Fibroblast of skin of abdomen (primary cell): ENCODE measurements around the gene PDGFD.

Source experiments
- DNase-seq: peaks from one replicate; pipeline ENCODE4 v3.0.0-alpha.2; 2013

Gene PDGFD

DNA sequence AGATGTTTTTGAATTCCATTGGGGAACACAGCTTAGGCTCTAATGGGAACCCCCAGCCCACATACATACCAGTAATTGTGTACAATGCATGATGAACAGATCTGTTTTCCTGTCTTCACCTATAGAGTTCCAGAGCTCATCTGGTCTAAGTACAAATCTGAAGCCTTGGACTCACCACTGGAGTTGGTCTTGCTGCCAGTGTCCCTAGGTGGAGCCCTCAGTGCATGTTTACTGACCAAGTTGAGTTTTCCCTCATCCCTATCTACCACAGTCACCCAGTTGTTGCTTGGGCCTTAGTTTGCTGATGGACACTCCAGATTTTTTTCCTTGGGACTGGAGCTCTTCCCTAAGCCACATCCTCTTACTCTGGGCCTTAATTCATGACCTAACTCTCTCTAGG lies 286.7 kb downstream of the PDGFD start:
- peak; percentile 17 for DNase-seq

DNA sequence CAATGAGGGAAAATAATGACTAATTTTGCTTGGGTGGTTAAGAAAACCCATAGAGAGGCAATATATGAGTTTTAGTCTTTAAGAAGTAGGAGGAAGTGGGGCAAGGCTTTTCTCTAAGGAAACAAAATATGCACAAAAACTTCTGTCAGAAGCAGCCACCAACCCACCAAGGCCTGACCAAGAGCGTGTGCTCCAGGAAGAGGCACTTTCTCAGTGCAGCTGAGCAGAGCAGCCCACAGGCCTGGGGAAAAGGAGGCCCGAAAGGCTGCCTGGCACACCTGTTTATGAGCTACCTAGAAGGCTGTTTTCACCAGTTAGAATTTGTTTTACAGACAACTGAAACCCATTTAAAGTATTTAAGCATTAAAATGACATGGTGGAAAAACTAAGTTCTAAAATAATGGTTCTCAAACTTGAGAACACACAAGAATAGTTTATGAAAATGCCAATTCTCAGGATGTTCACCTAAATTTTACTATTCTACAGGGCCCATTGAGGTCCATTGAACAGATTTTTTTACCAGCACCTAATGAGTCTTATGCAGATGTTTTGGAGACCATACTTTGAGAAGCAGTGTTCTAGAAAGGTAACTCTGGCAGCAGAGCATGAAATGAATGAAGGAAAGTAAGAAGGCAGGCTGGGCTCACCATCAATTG lies 288.0 kb downstream of the PDGFD start:
- DNase-seq, result no peak

DNA sequence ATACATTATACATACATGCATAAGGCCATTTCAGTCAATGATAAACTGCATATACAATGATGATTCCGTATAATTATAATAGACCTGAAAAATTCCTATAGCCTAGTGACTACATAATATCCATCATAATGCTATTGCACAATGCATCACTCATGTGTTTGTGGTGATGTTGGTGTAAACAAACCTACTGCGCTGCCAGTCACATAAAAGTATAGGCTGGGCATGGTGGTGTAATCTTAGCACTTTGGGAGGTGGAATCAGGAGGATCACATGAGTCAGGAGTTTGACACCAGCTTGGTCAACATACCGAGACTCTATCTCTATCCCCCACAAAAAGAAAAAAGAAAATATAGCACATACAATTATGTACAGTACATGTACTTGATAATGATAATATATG lies 291.2 kb downstream of the PDGFD start:
- no peak for DNase-seq

DNA sequence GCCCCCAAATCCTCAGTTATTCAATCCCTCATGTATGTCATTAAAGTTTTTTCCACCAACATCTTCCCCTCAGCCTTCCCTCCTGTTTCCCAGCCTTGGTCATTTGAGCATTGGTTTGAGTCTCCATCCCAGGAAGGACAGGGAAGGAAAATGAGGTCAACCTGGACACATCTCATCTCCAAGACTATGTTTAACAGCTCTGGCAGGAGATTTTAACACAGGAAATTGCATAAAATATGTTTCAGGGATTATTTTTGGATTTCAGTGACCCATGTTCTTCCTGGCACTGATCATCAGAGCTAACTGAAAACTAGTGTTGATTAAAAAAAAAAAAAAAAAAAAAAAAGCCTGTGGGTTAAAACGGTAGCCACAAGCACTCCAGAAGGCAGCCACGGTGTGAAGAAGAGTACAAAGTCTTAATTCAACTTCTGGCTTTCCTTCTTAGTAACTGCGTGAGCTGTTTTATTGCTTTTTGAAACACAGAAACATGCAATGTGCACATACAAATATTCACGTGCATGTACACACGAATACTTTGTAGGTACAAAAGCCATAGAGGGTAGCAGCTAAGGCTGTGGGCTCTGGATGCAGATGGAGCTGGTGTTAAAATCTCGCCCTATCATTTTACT lies 291.9 kb downstream of the PDGFD start:
- no peak for DNase-seq

DNA sequence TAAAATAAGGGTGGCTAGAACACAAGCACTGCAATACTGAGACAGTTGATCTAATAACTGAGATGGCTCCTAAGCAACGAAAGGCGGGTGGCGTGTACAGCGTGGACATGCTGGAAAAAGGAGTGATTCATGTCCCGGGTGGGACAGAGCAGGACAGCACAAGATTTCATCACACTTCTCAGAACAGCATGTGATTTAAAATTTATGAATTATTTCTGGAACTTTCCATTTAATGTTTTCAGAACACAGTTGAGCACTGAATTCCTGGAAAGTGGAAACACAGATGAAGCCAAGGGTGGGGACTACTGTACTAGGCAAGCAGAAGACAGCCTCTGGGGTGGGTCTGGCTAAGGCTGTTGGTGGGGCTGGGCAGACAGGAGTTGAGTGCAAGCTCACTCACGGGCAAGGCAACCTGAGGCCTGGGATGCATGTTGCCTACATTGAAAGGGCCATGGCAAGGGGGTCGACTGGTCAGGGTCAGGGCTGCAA lies 293.1 kb downstream of the PDGFD start:
- peak; percentile 10 for DNase-seq

DNA sequence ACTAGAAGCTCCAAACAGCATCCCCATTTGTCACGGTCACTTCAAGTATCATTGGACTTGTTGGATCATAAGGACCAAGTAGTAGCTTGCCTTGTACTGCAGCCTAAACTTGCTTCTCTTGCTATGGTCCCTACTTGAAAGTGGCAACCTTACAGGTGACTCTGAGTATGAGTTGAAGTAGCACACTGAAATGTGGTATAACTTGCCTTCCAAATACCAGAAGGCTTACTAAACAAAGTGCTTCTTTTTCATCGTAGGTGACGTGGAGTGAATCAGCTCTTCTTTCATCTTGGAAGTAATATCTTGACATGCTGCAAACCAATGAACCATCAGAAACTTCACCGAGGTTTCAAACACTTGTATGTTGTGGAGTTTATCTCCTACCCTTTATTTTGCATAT lies 296.5 kb downstream of the PDGFD start:
- DNase-seq, result no peak

DNA sequence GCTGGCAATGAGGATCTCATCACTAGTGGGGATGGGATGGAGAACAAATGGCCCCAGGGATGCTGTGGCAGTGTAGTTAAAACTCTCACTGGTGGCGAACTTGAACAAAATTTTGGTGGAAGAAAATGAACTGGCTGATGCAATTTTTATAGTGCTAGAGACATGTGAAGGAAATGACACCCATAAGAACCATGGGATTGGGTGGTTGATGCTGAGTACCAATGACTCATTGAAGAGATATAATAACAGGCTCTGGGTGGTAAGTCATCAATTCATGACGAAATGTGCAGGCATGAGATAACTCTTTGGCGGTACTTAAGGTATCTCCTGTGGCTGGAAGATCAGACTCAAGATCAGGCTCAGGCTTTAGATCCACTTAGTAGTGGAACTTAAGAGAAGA lies 300.4 kb downstream of the PDGFD start:
- DNase-seq, result peak; percentile 68

DNA sequence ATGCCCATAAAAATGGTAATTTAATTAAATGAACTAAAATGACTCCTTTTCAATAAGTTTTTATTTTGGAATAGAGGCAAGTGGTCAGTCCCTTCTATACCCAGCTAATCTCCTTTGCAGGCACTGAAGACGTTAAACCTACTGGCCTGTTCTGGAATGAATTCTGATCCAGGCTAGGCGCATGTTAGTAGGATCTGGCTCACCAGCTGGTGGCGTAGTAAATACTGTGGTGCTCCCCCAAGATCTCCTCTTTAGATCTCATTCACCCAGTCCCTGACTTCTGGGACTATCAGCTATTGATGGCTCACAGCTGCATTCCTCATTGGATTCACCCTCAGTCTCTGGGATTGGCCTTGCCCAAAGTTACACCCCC lies 301.2 kb downstream of the PDGFD start:
- DNase-seq, result no peak

DNA sequence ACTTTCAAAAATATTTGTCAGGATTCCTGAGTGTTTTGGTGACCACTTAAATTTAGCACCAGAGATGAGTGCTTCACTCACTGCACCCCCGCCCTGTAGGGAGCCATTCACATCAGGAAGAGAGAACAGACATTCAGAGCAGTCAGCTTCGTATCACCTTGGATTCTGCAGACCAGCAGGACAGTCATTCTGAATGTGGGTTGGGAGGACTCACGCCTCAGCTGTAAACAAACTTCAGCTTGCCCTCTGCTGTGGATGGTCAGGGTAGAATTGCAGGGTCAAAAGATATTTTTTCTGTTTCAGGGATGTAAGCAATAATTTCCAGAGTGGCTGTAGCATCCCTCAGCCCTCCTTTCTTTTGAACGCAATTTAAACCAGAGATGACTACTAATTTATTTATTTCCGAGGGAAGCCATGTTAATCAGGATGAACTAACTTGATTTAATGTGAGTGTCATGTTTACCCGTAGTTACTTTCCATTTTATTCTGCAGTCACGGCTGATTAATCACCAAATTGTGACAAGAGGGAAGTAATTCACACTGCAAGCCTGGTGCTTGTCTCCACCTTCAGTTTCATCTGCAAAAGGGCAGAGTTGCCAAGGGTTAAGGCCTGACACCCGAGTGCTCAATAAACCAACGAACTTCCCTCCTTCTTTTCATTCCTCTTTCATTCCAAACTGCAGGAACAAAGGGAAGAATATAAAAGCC lies 301.7 kb downstream of the PDGFD start:
- DNase-seq, result peak; percentile 4
